Astrocyte of the spinal cord (primary cell): ENCODE results near the gene CLTCL1.

Experiments used
- DNase-seq: peaks from one replicate; pipeline ENCODE4 v3.0.0; 2011; ENCODE audit warnings: low read depth, low spot score
- H3K4me3 ChIP-seq: 2 replicates; pipeline ENCODE4 v1.5.1; 2011; ENCODE audit warnings: low read depth, mild to moderate bottlenecking, low read length, moderate library complexity
- in situ Hi-C: cut with HindIII; loops from 2 replicates; pipeline ENCODE4 v1.10.0; 2017; ENCODE audit warnings: low sequenced_read_pairs
- TF ChIP-seq, protein P1 (sequence below): IDR thresholded peaks from 2 replicates; pipeline ENCODE4 v1.5.1; 2012; ENCODE audit warnings: low read depth, mild to moderate bottlenecking, low read length, inconsistent platforms

The CLTCL1 gene

DNA sequence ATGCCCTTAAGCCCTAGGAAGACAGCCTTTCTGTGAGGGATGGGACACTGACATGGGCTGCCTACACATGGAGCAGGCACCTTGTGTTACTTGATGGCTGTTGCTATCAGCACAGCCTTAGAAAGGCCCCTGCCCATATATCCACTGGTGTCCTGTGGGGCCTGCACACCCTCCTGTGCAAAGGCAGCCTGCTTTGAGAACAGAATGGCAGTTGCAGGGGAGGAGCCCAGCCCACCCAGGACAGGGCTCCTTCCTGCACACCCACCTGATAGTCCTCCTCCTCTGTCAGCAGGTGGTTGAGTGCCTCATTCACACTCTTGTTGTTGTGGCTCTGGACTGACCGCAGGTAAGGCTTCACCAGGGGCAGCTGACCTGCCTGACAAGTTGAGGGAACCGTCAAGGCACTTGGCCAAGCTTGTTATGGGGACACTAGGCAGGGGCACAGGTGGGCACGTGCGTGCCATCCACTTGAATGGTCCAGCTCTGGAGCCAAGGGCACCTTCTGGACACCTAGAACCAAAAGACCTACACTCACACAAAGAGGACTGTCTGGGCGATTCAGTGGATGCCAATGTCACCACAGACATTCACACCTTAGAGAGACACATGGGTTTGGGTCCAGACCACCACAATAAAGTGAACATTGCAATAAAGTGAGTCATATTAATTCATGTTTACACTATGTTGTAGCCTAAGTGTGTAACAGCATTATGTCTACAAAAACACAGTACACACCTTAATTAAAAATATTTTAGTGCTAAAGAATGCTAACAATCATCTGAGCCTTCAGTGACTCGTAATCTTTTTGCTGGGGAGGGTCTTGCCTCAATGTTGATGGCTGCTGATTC, 103.6 kb downstream of the CLTCL1 start:
- H3K4me3 ChIP-seq = no peak overlapping the region
- TF ChIP-seq, protein P1, sequence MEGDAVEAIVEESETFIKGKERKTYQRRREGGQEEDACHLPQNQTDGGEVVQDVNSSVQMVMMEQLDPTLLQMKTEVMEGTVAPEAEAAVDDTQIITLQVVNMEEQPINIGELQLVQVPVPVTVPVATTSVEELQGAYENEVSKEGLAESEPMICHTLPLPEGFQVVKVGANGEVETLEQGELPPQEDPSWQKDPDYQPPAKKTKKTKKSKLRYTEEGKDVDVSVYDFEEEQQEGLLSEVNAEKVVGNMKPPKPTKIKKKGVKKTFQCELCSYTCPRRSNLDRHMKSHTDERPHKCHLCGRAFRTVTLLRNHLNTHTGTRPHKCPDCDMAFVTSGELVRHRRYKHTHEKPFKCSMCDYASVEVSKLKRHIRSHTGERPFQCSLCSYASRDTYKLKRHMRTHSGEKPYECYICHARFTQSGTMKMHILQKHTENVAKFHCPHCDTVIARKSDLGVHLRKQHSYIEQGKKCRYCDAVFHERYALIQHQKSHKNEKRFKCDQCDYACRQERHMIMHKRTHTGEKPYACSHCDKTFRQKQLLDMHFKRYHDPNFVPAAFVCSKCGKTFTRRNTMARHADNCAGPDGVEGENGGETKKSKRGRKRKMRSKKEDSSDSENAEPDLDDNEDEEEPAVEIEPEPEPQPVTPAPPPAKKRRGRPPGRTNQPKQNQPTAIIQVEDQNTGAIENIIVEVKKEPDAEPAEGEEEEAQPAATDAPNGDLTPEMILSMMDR = no peak
- DNase-seq = no peak
- in situ Hi-C loops = no loop called here

DNA sequence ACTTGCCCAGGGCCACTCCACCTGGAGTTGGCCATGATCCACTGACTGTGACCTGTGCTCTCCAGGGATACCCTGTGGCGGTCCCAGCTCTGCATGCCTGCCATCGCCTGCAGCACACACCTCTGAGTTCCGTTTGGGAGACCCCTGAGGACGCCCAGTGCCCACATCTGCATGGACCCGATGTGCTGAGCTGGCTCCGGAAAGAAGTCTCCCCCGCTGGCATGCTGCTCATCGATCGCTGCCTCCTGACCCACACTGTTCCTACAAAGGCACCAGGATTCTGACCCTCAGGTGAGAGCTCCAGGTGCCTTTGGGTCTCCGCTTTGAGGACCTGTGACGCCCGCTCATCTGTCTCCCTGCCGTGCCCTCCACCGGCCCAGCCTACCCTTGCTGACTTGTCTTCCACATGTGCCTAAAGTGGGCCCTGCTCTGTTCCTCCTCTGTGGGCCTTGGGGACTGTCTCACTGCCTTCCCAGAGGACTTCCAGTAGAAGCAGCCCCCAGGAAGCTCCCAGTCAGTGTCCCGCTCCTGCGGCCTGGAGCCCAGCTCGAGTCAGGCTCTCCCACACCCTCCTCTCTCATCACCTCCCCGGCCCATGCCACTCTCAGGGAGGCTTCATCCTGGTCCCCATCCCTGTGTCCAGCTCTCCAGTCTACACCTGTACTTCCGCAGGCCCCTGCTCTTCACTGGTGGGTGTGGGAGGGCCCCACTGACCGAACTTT, 107.1 kb downstream of the CLTCL1 start:
- H3K4me3 ChIP-seq = no peak overlapping the region
- in situ Hi-C loops = no loop called here

DNA sequence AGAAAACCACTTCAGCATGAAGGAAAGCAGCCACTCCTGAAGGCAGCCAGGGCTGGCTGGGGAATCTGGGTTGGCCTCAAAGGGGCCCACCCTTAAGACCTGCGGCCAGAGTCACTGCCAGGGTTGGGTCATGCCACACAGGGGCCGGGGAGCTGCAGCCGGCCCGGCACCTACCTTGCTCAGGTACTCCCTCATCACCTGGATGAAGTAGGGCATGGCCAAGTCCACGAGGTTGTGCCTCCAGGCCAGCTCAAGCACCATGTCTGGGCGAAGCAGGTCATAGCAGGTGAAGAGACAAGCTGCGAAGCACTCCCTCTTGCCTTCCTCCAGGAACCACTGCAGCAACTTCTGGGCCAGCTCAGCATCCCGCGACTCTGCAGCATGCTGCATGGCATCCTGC, 108.3 kb downstream of the CLTCL1 start:
- in situ Hi-C loops = no loop called here
- TF ChIP-seq, protein P1 = no peak
- no peak overlapping the region for H3K4me3 ChIP-seq
- DNase-seq = no peak

More for the DNA sequence above, 107.1 kb downstream of the CLTCL1 start:
- TF ChIP-seq, protein P1 = no peak
- no peak for DNase-seq

DNA sequence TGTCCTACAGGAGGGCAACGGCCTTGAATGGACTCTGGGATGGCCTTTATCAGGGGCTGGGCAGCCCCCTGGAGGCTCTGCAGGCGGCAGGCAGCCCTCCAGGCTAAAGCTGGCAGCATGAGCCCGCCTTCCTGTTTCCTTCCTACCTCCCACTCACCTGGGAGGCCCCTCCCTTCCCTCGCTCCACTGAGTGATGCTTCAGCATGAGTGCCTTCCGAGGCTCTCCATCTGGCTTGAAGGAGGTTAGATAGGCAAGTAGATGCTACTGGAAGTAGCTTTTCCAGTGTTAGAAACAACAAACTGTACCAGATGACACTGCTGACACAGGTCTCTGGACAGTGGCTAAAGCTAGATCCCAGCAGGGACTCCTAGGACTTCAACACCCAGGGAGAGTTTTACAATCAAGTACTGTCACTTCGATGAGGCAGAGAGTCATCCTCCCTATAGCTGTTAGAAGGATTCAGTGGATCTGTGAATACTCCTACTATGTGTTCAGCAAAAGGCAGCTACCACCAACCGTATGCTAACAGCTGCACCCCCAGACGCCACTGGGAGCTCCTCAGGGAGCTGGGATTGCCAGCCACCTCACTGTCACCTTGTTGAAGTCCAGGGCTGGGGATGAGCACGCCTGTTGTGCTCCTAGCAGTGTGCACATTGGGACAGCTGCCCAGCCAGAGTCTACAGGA, 108.9 kb downstream of the CLTCL1 start:
- DNase-seq = no peak
- H3K4me3 ChIP-seq = no peak overlapping the region
- TF ChIP-seq, protein P1 = no peak
- in situ Hi-C loops = no loop called here

- no peak for DNase-seq
- in situ Hi-C loops = no loop called here
- TF ChIP-seq, protein P1 = no peak
Observed at GRCh38 chr22:19181786-19182471, 109.6 kb downstream of the CLTCL1 start.

More at GRCh38 chr22:19181786-19182471, 109.6 kb downstream of the CLTCL1 start:
- no peak overlapping the region for H3K4me3 ChIP-seq
